Mammary epithelial cell (primary cell): Measurements from ENCODE around the gene OR52I1.

ENCODE experiments used
- EZH2 ChIP-seq: IDR thresholded peaks from 2 replicates; pipeline ENCODE4 v1.6.1; 2012; ENCODE audit warnings: low read length, inconsistent platforms, borderline replicate concordance
- TF ChIP-seq, protein P1 (sequence below), 2 donors: IDR thresholded peaks in 1 of 2; conservative IDR thresholded peaks in 1 of 2; 2 replicates each; pipeline ENCODE4 v1.5.1; 2011 to 2012; ENCODE audit warnings: inconsistent platforms in 2 of 2, low read length in 2 of 2, mild to moderate bottlenecking in 2 of 2, control low read depth in 1 of 2, low read depth in 1 of 2; ENCODE audit not compliant: insufficient read depth in 1 of 2; ENCODE audit errors: extremely low read depth in 1 of 2

DNA sequence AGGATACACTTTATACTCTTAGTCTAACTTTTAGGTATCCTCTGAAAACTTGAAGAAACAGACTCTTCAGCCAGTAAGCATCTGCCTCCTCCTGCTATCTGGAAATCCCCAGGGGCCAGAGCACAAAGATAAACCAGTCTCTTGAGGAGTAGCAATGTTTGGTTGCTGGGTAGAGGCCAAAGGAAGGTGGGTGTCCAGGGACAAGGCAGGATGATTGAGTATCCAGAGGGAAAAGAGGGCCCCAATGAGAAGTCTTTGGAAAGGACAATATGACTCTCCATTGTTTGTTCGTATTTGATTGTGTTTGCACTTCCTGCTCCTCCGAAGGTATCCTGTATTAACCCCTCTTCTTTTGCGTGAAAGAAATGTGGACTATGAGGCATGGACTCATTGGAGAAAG lies 4.8 kb upstream of the OR52I1 start:
- TF ChIP-seq, protein P1, sequence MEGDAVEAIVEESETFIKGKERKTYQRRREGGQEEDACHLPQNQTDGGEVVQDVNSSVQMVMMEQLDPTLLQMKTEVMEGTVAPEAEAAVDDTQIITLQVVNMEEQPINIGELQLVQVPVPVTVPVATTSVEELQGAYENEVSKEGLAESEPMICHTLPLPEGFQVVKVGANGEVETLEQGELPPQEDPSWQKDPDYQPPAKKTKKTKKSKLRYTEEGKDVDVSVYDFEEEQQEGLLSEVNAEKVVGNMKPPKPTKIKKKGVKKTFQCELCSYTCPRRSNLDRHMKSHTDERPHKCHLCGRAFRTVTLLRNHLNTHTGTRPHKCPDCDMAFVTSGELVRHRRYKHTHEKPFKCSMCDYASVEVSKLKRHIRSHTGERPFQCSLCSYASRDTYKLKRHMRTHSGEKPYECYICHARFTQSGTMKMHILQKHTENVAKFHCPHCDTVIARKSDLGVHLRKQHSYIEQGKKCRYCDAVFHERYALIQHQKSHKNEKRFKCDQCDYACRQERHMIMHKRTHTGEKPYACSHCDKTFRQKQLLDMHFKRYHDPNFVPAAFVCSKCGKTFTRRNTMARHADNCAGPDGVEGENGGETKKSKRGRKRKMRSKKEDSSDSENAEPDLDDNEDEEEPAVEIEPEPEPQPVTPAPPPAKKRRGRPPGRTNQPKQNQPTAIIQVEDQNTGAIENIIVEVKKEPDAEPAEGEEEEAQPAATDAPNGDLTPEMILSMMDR (conservative IDR thresholded peaks at IDR 0.05 in 1 of 2, IDR thresholded peaks at IDR 0.05 in 1 of 2; ENCODE audit: extremely low read depth in 1 of 2, insufficient read depth in 1 of 2, low read depth in 1 of 2, low read length in 2 of 2) = no peak
- no peak for TF ChIP-seq EZH2
